A673 (cell line): ENCODE data around the gene KCTD8.

Source experiments
- EZH2 ChIP-seq: fragments of 200-600 bp; sonication (generic); IDR thresholded peaks from 2 replicates; pipeline ENCODE4 v1.6.1; 2017; ENCODE audit warnings: borderline replicate concordance, low read depth, mild to moderate bottlenecking, mixed read lengths, antibody characterized with exemption, low read length; ENCODE audit not compliant: poor library complexity, severe bottlenecking
- TF ChIP-seq, protein P1 (sequence below): fragments of 300-800, 200-600 bp; sonication (generic); conservative IDR thresholded peaks from 2 replicates; pipeline ENCODE4 v1.5.1; 2017; ENCODE audit warnings: low read depth, mild to moderate bottlenecking, antibody characterized with exemption, low read length, moderate library complexity, mixed read lengths

DNA sequence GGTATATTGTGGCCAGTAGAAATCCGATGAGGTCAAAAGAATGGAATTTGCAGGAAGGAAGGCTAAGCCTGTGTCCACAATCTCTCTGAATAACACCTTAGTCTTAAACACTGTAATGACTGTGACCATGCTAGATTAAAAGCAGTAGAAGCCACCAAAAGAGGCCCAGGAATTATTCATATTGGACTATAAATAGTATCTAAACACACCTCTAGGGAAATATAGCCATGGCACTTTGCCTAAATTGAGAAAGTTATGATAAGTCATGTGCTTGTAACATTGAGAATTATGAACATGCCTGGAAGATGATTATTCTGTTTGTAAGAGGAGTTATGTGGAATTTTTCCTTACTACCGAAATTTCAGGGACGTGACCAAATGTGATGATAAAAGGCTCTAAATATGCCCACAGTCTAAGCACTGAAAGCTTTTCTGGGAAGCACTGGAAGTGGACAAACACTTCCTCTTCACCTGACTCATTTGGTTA lies 298.5 kb downstream of the KCTD8 start:
- TF ChIP-seq, protein P1, sequence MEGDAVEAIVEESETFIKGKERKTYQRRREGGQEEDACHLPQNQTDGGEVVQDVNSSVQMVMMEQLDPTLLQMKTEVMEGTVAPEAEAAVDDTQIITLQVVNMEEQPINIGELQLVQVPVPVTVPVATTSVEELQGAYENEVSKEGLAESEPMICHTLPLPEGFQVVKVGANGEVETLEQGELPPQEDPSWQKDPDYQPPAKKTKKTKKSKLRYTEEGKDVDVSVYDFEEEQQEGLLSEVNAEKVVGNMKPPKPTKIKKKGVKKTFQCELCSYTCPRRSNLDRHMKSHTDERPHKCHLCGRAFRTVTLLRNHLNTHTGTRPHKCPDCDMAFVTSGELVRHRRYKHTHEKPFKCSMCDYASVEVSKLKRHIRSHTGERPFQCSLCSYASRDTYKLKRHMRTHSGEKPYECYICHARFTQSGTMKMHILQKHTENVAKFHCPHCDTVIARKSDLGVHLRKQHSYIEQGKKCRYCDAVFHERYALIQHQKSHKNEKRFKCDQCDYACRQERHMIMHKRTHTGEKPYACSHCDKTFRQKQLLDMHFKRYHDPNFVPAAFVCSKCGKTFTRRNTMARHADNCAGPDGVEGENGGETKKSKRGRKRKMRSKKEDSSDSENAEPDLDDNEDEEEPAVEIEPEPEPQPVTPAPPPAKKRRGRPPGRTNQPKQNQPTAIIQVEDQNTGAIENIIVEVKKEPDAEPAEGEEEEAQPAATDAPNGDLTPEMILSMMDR: no peak
- no peak for TF ChIP-seq EZH2
